HG03196 (cell line): ENCODE results near the gene ATG5.
A peak's percentile ranks its signal among the peaks of the same experiment; 100 is the strongest.
"Not testable (repeated sequence)": the region's sequence is repeated elsewhere in the genome, so short reads cannot be mapped to it uniquely, and the experiment has no call there.

ENCODE experiments used
- ATAC-seq: cut with Tn5 transposase; IDR thresholded peaks from one replicate; pipeline ENCODE4 v1.9.1; 2021; ENCODE audit not compliant: unreplicated experiment

ATG5 gene

DNA sequence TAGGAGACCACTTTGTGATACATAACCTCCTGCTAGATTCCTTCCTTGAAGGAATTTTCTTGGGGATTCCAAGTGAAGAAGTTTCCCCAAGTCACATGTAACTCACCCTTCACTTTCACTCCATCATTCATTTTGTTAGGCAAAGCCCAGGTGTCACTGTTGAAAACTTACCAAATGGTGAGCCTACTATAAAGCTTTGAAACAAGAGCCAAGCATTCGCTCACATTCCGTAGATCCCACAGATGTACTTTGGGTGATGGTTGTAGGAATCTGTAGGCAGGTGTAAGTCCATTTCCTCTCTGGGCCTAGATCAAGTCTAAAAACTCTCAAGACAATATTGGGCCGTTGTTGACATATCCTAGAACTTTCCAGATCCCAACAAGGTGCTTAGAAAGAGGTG, 165.4 kb downstream of the ATG5 start:
- no peak for ATAC-seq

DNA sequence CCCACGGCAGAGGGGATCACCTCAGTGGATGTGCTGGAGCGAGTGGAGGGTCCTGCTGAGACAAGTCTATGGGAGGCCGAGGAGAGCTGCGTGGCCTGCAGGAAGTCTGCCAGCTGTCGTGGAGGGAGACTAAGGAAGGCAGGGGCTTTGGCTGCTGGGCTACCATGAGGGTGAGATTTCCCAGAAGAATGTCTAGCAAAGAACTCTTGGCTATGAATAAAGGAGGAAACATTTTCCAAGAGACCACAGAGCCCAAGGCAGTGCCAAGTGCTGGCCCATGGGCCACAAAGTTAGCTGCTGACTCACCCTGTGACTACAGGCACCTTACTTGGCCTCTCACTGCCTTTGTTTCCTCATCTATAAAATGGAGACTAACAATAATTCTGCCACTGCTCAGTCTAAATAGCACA, 166.0 kb downstream of the ATG5 start:
- ATAC-seq, result no peak

DNA sequence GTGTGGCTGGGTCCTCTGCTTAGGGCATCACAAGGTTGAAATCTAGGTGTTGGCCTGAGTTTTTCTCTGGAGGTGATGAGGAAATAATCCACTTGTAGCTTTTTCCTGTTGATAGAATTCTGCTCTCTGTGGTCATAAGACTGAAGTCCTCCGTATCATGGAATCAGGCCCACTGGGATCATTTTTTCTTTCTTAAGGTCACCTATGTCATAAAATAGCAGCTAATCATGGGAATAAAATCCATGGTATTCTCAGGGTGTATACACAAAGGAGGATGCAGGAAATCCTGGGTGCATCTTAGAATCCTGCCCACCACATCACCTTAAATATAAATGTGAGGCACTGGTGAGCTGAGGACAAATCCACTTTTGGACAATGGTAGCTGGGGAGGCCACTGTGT, 166.7 kb downstream of the ATG5 start:
- no peak for ATAC-seq

DNA sequence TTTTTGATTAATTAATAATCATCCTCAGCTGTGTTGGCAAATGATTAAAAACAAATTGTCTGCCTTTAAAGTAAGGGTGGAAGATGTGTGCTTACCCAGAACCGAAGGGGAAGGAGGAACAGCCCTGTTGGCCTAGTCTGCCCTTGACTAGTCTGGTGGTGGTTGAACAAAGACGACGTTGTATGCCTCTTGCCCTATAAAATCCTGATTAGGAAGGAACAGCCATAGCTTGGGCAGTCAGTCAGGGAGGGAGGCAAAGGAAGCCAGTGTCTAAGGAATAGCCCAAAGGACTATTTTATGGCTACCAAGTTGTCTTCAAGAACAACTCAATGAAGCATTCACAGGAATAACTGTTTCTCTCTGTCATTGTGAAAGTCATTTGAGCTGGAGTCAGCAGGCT, 168.7 kb downstream of the ATG5 start:
- no peak for ATAC-seq

DNA sequence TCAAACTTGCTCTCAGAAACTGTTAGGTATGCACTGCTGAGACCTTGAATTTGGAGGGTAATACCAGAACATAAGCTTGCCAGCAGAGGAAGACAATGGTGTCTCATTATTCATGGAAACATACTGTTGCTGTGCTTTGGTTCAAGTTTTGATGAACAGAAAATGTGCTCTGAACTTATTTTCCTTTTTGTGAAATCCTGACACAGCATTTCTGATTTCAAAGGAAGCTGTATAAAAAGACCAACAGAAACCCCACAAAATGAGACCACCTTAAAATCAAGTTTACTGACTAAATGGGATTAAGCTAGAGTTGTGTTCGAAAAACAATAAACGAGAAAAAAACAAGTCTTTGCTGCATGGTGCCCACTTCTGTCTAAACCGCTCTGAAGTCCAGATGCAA, 169.1 kb downstream of the ATG5 start:
- no peak for ATAC-seq

DNA sequence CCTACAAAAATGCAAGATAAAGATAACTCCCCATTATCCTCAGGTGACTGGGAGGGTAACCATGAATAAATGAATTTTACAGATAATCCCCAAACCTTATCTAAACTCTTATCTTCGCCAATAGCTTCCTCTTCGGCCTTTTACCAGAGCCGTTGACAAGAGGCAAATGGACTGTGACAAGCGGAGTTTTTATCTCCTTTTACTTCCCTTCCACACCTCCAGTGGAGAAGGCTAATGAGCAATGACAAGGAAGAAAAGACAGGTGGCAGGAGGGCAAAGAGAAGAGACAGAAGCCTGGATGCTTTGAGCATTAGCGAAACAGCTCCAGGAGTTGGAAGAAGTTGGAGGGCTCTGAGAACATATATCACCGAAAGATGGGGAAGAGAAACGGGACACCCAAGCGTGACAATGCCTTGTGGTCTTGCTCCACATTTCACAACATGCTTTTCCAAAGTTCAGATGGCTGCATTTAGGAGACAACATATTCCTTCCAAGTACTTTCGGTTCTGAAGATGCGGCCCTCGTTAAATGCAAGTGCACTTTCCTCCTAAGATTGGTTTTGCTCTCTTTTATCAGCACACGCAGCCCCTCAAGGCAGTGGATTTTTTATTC, 170.2 kb downstream of the ATG5 start:
- ATAC-seq, result no peak

DNA sequence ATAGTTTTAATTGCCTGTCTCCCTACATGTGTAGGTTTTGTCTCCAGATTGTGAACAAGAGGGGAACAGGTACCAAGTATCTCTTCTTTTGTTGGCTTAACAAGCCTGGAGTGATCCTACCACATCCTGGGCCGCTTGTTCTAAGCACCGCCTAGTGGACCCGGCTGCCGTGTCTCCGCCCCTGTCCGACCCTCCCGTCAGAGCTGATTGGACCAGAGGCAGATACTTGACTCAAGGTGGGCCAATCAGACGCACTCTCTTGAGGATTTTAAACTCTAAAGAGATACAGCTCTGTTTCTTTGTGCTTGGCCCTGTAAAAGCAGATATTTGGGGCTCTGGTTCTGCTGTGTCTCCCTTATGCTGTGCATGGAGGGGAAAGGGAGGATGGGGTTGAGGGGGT, 171.2 kb downstream of the ATG5 start:
- ATAC-seq, result no peak

DNA sequence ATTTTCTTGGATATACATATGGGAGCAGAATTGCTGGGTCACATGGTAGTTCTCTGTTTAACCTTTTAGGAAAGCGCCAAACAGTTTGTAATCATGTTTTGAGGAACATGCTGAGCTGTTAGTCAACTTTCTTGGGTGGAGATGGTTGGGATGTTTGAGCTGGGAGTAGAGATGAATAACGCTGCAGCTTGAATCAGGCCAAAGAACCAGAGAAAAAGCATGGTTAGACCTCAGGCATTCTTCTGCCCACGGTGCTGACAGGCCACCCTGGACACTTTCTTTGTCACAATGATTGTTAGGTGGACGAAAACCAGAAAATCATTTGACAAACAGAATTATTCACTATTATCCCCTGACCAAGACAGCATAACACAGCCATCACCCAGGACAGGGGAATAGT, 172.6 kb downstream of the ATG5 start:
- ATAC-seq, result no peak

DNA sequence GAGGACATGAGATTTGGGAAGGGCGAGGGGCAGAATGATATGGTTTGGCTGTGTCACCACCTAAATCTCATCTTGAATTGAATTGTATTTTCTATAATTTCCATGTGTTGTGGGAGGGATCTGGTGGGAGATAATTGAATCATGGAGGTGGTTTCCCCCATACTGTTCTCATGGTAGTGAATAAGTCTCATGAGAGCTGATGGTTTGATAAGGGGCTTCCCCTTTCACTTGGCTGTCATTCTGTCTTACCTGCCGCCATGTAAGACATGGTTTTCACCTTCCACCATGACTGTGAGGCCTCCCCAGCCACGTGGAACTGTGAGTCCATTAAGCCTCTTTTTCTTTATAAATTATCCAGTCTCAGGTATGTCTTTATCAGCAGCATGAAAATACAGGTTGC, 173.1 kb downstream of the ATG5 start:
- not testable (repeated sequence) for ATAC-seq

DNA sequence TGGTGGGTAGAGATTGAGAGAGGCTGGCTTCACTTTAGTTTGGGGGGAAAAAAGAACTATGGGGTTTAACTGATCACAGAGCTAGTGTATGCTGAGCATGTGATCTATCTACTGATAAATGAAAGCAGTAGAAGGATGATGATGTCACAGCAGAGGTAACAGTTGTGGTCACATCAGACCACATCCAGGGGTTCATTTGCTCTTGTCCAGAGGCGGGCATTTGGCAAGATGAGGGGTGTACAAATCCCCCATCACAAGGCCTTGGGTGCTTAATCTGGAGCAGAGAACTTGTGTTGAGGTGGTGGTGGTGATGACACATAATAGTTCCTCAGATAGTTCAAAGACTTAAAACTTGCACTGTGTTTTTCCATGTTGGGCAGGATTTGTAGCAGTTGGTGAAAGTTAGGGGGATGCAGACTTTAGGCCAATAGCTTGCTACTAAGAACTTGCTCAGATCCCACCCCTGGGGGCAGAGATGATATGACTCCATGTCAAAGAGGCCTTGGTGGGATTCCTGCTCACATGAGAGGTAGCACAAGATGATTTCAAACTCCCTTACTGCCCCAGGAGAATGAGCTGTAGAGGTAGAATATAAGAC, 176.0 kb downstream of the ATG5 start:
- ATAC-seq, result no peak

DNA sequence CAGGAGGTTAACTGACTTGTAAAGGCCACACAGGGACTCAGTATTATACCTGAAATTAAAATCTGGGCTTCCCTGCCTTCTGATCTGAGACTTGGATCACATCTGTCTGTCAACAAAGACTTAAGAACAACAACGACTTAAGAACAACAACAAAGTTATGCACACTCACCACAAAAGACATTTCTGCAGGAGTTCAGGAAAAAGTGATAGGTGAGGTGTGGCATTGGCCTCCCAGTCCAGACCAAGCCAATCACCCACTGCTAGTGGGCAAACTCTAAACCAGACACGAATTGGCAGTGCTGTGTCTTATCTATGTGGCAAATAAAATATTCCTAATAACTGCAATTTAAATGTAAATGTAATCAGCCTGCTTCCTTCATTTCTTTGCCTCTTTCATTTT, 178.1 kb downstream of the ATG5 start:
- ATAC-seq, result no peak

DNA sequence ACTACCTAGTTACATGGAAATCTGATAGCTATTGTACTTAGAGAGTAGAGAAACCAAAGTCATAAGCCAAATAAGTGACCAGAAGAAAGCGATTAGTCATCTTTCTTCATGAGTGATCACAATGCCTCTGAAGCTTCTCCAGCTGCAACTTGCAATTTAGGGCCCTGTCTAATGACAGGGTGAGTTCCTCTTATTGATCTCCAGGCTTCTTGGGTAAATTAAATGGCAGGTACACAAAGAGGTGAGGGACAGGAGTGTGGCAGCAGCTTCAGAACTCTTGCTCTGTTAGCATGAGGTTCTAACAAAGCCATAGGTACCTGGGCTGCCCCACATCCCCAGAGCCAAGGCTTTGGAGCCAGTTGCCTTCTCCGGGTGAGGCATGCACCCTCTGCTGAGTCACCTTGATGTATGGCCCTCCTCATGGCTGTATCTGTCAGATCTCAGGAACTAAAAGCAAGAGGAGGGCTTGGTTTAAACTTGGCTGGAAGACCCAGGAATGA, 178.7 kb downstream of the ATG5 start:
- ATAC-seq, result peak; percentile 36

DNA sequence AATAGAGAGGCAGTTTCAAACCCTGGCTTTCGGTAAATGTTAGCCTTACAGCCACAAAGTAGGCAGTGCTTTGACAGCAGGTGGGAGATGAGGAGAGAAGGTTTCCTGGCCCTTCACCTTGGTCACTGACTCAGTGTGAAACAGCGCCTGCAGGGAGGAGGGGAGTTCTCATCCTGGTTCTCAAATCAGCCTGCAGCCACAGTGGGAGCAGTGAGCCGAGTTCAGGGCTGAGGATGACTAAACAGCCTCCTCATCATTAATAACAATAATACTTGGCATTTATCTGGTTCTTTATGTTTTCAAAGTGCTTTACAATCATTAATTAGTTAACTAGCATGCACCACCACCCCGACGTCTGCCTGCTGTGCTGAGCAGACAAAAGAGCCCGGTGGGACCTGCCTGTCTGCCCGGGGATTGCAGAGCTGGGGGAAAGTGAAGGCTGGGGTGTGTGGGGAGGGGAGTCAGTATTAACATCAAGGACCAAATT, 179.8 kb downstream of the ATG5 start:
- ATAC-seq, result peak; percentile 27

DNA sequence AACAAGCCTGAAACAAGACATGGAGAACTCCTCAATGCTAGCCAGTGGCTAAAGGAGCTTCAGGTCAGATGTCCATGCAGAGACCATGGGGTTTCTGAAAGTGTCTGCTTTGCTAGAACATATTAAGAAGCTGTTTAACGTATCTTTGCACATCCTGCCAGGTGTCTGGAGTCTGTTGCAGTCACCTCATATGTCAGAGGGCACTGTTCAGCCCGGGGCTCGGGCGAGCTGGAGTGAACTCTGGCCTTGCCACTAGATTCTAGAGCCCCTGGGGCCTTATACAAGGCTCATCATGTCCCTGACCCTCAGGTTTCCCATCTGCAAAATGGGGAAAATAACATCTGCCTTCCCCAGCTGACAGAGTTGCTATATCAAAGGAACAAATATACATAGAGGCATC, 180.4 kb downstream of the ATG5 start:
- no peak for ATAC-seq

DNA sequence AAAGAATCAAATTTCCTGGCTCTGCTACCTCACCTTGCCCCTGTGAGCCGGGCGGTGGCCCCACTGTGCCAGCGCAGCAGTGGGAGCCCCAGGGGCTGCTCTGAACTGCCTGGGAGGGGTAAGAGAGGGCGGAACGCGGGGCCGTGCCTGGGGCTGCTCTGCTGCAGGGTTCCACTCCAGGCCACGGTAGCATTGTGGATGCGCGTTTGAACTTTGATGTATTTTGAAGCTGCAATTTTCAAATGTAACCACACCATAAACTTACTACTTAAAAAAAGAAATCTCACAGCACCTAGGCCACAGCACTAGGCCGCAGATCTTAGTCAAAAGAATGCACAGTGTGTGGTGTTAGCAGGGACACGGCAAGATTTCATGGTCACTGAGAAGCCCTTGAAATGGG, 181.9 kb downstream of the ATG5 start:
- ATAC-seq, result no peak

DNA sequence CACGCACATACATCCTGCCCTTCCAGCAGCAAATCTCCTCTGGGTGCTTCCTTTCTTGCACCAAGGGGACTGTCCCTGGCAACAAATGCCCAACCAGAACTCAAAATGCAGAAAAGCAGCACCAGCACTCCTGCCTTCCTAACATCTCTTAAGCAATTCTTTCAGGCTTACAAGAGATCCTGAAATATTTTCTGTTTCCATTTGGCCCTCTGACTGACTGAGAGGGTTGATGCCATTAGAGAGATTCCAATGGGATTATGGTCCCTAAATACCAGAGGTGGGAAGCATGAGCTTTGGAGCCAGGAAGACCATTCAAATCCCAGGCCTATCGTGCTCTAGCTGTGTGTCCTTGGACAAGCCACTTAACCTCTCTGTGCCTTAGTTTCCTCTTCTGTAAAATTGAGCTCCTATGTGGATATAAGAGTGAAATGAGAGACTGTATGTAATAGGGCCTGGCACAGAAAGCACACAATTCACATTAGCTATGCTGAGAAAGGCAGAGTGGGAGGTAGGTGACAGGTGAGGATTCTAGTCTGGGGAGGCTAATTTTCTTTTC, 182.6 kb downstream of the ATG5 start:
- ATAC-seq, result no peak

DNA sequence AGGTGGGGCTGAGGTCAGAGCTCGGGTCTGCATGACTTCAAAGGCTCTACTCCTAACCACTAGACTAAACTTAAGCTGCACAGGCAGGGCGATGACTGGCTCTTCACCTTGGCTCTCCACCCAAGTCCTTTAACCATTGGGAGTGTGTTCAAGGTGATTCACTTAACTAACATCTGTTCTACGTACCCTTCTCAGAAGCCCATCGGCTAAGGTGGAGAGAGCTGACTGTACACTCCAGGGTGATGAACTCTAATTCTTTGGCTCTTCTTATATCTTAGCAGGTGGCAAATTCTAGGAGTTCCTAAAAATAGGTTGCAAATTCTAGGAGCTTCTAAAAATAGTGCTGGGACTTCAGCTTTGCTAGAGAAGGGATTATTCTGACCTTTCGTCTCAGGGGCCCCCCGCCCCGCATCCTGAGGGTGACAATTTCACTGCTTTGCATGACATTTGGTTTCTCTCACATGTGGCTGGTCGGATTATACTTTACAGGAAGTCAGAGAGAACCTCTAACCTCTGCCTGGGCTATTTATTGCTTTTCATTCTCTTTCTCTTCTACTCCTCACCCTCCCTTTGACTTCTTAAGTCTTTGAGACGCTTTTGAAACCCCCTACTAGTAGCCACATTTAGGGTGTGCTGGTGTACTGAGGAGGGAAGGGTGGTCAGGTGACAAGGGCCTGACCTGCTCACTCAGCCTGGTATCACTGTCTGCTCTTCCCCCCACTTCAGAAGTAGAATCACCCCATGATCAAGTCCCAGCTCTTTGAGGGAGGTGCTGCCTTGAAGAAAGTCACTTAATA, 183.9 kb downstream of the ATG5 start:
- ATAC-seq, result peak; percentile 84

DNA sequence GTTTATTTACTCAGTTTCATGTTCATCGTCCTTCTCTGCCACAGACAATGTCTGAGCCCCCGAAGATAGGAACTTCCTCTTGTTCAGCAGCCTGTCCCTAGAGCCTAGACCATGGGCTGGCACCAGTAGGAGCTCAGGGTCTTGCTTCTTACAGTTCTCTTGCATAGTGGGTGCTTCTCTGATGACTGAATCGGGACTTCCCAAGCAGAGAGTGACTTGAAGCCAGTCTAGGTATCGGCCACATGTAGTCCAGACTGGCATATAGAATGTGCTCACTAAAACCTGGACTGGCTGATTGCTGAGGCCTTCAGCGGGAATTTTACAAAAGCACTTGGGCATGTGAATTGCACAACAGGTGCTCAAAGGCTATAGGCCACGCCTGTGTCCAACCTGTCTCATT, 187.4 kb downstream of the ATG5 start:
- no peak for ATAC-seq

DNA sequence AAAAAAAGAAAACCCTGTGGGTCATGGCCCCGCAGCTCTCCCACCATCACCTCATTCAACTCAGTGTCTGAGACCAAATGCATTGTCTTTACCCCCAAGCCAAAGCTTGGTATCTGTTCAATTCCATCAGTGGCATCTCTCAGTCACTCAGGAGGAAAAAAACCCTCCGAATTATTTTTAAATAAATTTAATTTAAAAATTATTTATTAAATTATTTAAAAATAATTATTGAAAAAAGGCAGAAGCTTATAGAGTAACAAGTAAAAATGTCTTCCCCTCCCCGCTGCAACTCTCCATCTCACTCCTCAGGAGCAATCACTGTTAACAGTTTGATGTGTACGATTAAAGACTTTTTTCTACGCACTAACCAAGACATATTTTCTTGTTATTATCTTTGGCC, 188.7 kb downstream of the ATG5 start:
- no peak for ATAC-seq

DNA sequence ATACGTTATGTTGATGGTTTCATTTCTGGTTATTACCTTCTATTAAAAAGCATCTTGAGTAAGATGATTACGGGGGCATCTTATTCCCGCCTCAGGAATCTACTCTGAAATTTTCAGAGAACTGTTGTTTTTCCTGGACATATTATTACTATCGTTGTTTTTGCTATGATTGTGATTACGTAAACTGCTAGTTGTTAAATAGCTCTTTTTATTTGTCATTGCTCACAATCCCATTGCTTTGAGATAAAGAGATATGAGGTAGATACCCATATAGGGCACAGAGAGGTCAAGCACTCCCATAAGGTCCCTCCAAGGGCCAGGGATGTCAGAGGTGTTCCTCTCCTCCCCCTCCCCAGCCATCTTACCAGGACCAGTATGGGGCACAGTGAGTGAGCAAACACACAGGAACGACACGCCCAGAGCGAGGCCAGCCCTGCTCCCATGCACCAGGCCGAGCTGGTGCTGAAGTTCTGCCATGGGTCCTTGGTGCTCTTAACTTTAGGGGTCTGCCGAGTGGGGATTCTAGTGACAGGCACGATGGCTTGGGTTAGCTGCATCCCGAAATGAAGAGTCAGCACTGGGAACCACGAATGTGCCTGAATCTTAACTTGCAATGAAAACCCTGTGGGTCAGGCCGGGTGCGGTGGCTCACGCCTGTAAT, 189.5 kb downstream of the ATG5 start:
- no peak for ATAC-seq

DNA sequence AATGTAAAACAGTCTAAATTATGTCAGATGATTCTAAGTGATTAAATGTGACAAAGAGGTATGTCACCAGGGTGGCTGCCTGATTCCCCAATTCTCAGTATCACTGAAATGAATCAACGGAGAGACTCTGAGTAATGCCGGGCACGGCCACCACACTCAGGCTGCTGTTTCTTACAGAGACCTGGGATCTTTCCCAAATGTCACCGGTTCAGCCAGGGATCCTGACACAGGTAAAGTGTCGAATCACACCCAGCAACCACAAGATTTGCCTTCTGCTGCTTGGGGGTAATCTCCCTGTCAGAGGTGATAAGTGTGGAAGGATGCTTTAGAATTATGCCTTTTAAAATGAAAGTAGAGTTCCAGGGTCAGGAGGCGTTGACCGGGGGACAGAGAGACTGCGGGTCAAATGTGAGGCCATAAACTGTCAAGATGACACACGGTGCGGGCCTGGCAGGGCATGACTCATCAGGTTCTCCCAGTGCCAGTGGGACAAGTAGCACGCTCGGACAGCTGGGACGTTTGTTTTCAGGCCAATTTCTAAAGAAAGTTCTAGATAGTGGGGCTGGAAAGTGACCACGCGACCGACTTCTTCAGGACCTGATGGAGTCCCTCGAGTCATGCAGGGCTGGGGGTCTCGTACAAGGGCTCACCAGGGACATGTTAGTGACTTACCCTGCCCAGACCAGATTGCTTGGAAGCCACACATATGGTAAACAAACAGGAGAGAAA, 190.5 kb downstream of the ATG5 start:
- ATAC-seq, result no peak
